Natural killer cell (primary cell): ENCODE results near the gene PSMC1. TPM values are rescaled to one million over a fixed set of nuclear protein-coding genes. Genes with fewer than 3 reads are reported as not detected.

Experiments
- ATAC-seq, 3 donors: fragments of 150-1000 bp in 2 of 3; fragments of 200-7000 bp in 1 of 3; cut with Tn5 transposase; 1 replicate in 1 of 3; 2 replicates in 2 of 3; pipeline ENCODE4 v1.10.0; 2021; ENCODE audit warnings: mild to moderate bottlenecking in 2 of 3, moderate library complexity in 2 of 3
- DNase-seq, 2 donors: peaks; one replicate each; pipeline versions ENCODE4 v3.0.0 to v3.0.0-alpha.2; 2013 to 2021; ENCODE audit warnings: mixed read lengths in 1 of 2
- H3K27ac ChIP-seq: one replicate; pipeline ENCODE4 v1.5.1; 2013; ENCODE audit warnings: mild to moderate bottlenecking, low read length
- H3K27me3 ChIP-seq: one replicate; pipeline ENCODE4 v1.6.1; 2013; ENCODE audit warnings: low read length; ENCODE audit not compliant: control insufficient read depth, insufficient read depth
- H3K36me3 ChIP-seq: one replicate; pipeline ENCODE4 v1.6.1; 2013; ENCODE audit warnings: low read length; ENCODE audit not compliant: control insufficient read depth, insufficient read depth
- H3K4me1 ChIP-seq: one replicate; pipeline ENCODE4 v1.6.1; 2013; ENCODE audit warnings: low read length; ENCODE audit not compliant: control insufficient read depth, insufficient read depth
- H3K4me3 ChIP-seq: one replicate; pipeline ENCODE4 v1.5.1; 2013; ENCODE audit warnings: low read length
- H3K9me3 ChIP-seq: one replicate; pipeline ENCODE4 v1.6.1; 2013; ENCODE audit warnings: low read length; ENCODE audit not compliant: control insufficient read depth, insufficient read depth
- H3K27ac Mint-ChIP-seq, 2 donors: one replicate each; pipeline ENCODE4 v1.8.0; 2022; ENCODE audit warnings: mild to moderate bottlenecking in 2 of 2, mixed read lengths in 2 of 2, moderate library complexity in 1 of 2
- H3K27me3 Mint-ChIP-seq, 2 donors: one replicate each; pipeline ENCODE4 v1.8.0; 2022; ENCODE audit warnings: low read depth in 2 of 2, mixed read lengths in 2 of 2
- H3K36me3 Mint-ChIP-seq: one replicate; pipeline ENCODE4 v1.8.0; 2022; ENCODE audit warnings: mixed read lengths
- H3K4me1 Mint-ChIP-seq, 2 donors: one replicate each; pipeline ENCODE4 v1.8.0; 2022; ENCODE audit warnings: mixed read lengths in 2 of 2
- H3K4me3 Mint-ChIP-seq: one replicate; pipeline ENCODE4 v1.8.0; 2022; ENCODE audit warnings: mild to moderate bottlenecking, moderate library complexity, mixed read lengths
- H3K9me3 Mint-ChIP-seq, 2 donors: one replicate each; pipeline ENCODE4 v1.8.0; 2022; ENCODE audit warnings: mixed read lengths in 2 of 2
- WGBS: methylation state at CpG from one replicate; pipeline ENCODE4 v1.1.7; 2013; ENCODE audit warnings: missing lambda C conversion rate; ENCODE audit not compliant: insufficient coverage; 5-methylcytosine and 5-hydroxymethylcytosine counted together
- intact Hi-C: fragments of 100-400 bp; cut with micrococcal nuclease; formaldehyde crosslinking; loops from one replicate; pipeline ENCODE4 v1.14.2; 2022
- total RNA-seq, 4 donors: library from RNA; stranded (reverse); fragments of 120-200 nt in 1 of 4; gene quantifications; one replicate each; pipeline versions ENCODE4 v1.2.3 to v1.2.4, GENCODE V29; 2013 to 2022
- TF ChIP-seq, protein P1 (sequence below): fragments of 200-600 bp; IDR thresholded peaks from one replicate; pipeline ENCODE4 v1.8.0; 2022; ENCODE audit warnings: antibody characterized with exemption

PSMC1 gene
- total RNA-seq, 3 donors from 2014 or later (not counting 1 experiment from before 2014, with no cell fraction given), result 84.1 to 97.1 (median 93.1) TPM

DNA sequence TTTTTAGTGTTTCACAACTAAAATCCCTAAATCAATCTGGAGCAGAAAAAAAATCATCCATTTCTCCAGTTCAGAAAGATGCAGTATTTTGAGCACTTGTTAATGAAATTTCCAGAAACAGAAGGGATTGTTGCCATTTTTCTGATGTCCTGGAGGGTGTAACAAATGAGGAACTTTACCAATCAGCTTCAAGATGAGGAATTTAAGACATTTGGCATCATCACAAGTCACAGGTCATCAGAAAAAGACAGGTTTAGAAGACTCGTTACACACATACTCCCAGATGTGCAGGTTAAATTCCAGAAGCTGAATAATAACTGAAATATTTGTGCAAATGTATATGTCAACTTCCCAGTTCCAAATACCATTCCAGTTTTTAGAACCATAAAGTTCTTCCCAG lies 482 bp upstream of the PSMC1 start:
- no peak for ATAC-seq
- Mint-ChIP-seq H3K4me3 (peak overlapping the region; percentile 99), H3K27ac (peak overlapping the region; percentile 94 to 98), H3K36me3 (peaks cover 2% of the 10 kb centered on the region), H3K27me3 (peaks cover 14 to 20% of the 10 kb centered on the region in 2 donors), H3K9me3 (no peaks in the 10 kb centered on the region), H3K4me1 (peaks cover 32 to 33% of the 10 kb centered on the region in 2 donors)
- intact Hi-C loops, result loop anchor here (1.0 to 2.0 kb wide), 2 partner anchors 127 to 302 kb away; partner anchors contain the start of gene EFCAB11
- no CpG with 5 or more reads among the region's 1 CpG for WGBS
- peaks cover 2% of the 10 kb centered on the region for H3K27me3 ChIP-seq
- H3K36me3 ChIP-seq, result peaks cover 8% of the 10 kb centered on the region
- H3K9me3 ChIP-seq, result no peaks in the 10 kb centered on the region
- H3K4me1 ChIP-seq, result peaks cover 6% of the 10 kb centered on the region
- TF ChIP-seq, protein P1, sequence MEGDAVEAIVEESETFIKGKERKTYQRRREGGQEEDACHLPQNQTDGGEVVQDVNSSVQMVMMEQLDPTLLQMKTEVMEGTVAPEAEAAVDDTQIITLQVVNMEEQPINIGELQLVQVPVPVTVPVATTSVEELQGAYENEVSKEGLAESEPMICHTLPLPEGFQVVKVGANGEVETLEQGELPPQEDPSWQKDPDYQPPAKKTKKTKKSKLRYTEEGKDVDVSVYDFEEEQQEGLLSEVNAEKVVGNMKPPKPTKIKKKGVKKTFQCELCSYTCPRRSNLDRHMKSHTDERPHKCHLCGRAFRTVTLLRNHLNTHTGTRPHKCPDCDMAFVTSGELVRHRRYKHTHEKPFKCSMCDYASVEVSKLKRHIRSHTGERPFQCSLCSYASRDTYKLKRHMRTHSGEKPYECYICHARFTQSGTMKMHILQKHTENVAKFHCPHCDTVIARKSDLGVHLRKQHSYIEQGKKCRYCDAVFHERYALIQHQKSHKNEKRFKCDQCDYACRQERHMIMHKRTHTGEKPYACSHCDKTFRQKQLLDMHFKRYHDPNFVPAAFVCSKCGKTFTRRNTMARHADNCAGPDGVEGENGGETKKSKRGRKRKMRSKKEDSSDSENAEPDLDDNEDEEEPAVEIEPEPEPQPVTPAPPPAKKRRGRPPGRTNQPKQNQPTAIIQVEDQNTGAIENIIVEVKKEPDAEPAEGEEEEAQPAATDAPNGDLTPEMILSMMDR, result no peak
- DNase-seq, result peak in 1 of 2 donors; percentile 18
- H3K4me3 ChIP-seq, result peak overlapping the region; percentile 89
- H3K27ac ChIP-seq, result no peak overlapping the region

DNA sequence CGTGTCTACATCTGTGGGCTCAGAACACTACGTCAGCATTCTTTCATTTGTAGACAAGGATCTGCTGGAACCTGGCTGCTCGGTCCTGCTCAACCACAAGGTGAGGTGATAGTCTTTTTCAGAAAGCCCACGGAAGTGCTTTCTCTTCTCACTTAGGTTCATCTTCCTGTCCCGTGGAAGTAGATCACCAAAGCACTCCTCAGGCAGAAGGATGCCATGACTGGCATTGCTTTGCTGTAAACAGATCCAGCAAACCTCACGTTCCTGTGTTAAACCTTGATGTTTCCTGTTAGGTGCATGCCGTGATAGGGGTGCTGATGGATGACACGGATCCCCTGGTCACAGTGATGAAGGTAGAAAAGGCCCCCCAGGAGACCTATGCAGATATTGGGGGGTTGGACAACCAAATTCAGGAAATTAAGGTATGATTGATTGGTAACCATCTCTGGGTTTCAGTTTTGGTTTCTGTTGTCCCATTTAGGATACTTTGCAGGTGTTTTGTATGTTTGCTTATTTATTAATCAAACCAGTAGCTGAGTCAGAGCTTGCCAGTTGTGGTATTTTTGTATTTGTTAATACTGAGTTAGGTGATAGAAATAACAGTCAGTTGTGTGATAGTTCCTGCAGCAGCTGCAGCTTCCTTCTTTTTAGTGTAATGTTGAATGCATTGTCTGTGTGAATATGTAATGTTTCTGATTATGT lies 7.5 kb downstream of the PSMC1 start:
- DNase-seq (peak in 1 of 2 donors; percentile 60), ATAC-seq (no peak)
- no peaks in the 10 kb centered on the region for H3K9me3 Mint-ChIP-seq
- no peaks in the 10 kb centered on the region for H3K9me3 ChIP-seq
- peaks cover 21% of the 10 kb centered on the region for H3K36me3 Mint-ChIP-seq
- no peak overlapping the region for H3K27ac ChIP-seq
- intact Hi-C loops, result no loop called here
- WGBS, result 78% methylated on average over 7 of the region's 8 CpGs
- H3K4me3 Mint-ChIP-seq, result no peak overlapping the region
- H3K4me3 ChIP-seq, result no peak overlapping the region
- H3K27me3 Mint-ChIP-seq, result no peaks in the 10 kb centered on the region
- H3K27me3 ChIP-seq, result no peaks in the 10 kb centered on the region
- H3K4me1 ChIP-seq, result no peaks in the 10 kb centered on the region
- TF ChIP-seq, protein P1, result no peak
- H3K27ac Mint-ChIP-seq, result no peak overlapping the region
- peaks cover 75% of the 10 kb centered on the region for H3K36me3 ChIP-seq
- H3K4me1 Mint-ChIP-seq, result peaks cover under 1 to 6% of the 10 kb centered on the region in 2 donors

DNA sequence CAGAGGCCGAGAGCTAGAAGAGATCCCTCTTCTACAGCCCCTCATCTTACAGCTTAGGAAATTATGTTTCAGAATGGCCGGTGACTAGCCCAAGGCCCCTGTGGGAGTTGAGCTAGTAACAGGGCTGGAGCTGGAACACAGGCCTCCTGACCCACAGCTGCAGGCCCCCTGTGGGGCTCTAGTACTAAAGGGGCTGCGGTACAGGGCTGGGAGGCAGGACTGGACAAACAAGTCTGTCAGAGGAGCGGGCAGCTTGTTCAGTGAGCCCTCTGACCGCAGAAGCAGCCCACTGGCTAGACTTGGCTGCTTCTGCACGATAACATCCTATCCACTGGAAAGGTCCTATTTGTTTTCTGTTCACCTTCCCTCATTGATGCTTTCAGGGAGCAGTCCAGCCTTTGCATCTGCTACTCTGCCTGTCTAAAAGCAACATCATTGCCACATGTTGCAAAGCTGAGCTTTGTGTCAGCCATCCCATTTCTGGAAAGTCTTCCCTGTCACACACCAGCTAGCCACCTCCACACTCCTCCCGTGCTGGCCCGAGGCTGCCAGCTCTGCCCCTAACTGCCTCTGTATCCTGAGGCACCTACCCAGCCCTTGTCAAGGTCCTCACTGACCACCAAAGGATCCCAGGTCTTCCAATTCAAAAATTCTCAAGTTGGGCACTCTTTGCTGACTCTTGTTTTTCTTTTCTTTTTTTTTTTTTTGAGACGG lies 10.2 kb downstream of the PSMC1 start:
- Histone ChIP-seq H3K9me3 (no peaks in the 10 kb centered on the region), H3K4me1 (no peaks in the 10 kb centered on the region), H3K4me3 (no peak overlapping the region), H3K27me3 (no peaks in the 10 kb centered on the region), H3K27ac (no peak overlapping the region), H3K36me3 (peaks cover 84% of the 10 kb centered on the region)
- DNase-seq, result no peak
- TF ChIP-seq, protein P1, result no peak
- Mint-ChIP-seq H3K36me3 (peaks cover 26% of the 10 kb centered on the region), H3K4me1 (peaks cover 0 to 5% of the 10 kb centered on the region in 2 donors), H3K27me3 (no peaks in the 10 kb centered on the region), H3K27ac (no peak overlapping the region), H3K9me3 (no peaks in the 10 kb centered on the region), H3K4me3 (no peak overlapping the region)
- ATAC-seq, result no peak
- WGBS, result 97% methylated on average over 8 of the region's 9 CpGs
- intact Hi-C loops, result no loop called here
